Caki2 (cell line): Measurements from ENCODE around the gene KIAA0513. TPM values are rescaled to one million over a fixed set of nuclear protein-coding genes. Genes with fewer than 3 reads are reported as not detected.
A peak's percentile ranks its signal among the peaks of the same experiment; 100 is the strongest.

Experiments used
- DNase-seq: peaks from one replicate; pipeline ENCODE4 v3.0.0-alpha.2; 2015; ENCODE audit warnings: low read depth
- in situ Hi-C: cut with HindIII; loops from 2 replicates; pipeline ENCODE4 v1.10.0; 2016; ENCODE audit warnings: low sequenced_read_pairs, low pct_unique_long_range_greater_than_20kb, mixed read lengths
- total RNA-seq: library from RNA; depleted of rRNA; stranded (reverse); fragments of >200 nt; shearing (Covaris generic); gene quantifications from 2 replicates; pipeline ENCODE4 v1.2.3, GENCODE V29; 2014; ENCODE audit warnings: low replicate concordance; rRNA removed

KIAA0513 gene, protein sequence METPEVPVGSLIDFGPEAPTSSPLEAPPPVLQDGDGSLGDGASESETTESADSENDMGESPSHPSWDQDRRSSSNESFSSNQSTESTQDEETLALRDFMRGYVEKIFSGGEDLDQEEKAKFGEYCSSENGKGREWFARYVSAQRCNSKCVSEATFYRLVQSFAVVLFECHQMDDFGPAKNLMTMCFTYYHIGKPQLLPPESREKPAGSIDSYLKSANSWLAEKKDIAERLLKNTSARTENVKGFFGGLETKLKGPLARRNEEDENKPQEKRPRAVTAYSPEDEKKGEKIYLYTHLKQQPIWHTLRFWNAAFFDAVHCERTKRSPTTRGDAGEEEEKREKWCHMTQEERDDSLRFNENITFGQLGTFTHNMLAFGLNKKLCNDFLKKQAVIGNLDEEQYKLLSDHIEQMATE
- 1.0 and 1.7 TPM in 2 replicates for total RNA-seq

DNA sequence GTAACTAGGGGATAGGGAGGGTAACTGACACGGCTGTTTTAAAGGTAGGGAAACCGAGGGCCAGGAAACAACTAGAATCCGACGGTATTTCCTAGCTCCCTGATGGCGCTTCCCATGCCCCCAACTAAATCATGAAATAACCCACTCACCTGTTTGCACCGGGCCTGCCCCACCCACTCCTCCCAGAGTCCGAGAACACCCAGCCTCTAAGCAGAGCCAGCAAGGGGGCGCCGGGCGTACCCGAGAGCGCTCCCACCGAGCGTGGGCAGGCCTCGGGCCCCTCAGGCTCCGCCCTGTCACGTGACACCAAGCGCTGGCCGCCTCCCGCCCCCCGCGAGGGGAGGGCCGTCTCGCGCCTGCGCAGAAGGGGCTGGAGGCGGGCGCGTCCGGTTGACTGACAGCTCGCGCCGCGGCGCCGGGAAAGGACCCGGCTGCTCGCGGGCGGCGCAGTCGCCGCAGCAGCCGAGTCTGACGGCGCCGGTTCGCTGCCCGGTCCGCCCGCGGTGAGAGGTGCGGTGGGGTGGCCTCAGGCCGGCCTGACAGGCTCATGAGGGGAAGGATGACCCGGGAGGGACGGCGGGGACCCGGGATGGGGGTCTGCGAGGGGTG lies at the start of gene KIAA0513:
Gene KIAA0513, plus strand, starts transcription at position 447 of the 609 bp plus-strand sequence. CDS start 39,277 bp downstream, outside the sequence.
- in situ Hi-C loops = no loop called here
- DNase-seq = peak; percentile 91

DNA sequence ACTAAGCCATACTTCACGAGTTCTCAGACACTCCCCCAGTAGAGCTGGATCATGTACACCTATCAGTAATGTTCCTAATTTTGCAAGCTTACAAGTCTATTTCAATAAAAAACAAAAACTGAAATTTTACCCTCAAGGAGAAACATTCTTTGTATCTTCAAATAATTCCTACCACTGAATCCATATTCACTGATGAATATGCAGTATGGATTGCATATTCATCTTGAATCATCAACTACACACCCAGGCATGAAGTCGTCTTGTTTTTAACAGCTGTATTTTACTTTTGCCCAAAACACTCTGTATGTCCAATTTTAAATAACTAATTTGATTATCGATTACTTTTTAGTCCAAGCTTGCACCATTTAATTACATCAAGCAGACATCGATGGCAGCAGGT lies 48.1 kb upstream of the KIAA0513 start:
- in situ Hi-C loops = loop anchor here (10.0 kb wide), 1 partner anchor 235 kb away; no protein-coding TSS in a partner anchor
- no peak for DNase-seq

DNA sequence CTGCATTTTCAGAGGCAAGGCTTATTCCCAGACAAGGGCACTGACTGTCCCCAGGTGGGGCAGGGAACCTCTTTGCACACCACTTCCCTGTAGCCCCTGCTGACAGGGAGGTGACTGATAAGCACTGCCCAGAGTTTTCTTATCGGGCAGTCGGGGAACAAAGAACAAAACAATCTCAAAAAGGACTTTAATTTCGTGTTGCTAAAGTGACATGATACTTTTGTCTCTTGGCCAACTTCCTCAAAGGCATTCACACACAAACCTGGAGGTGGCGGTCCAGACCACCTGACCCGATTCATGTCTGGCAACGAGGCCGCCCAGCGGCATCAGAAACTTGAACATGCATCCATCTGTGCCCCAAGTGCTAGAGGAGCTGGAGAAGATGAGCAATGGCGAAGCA lies 45.2 kb upstream of the KIAA0513 start:
- in situ Hi-C loops = no loop called here
- no peak for DNase-seq

DNA sequence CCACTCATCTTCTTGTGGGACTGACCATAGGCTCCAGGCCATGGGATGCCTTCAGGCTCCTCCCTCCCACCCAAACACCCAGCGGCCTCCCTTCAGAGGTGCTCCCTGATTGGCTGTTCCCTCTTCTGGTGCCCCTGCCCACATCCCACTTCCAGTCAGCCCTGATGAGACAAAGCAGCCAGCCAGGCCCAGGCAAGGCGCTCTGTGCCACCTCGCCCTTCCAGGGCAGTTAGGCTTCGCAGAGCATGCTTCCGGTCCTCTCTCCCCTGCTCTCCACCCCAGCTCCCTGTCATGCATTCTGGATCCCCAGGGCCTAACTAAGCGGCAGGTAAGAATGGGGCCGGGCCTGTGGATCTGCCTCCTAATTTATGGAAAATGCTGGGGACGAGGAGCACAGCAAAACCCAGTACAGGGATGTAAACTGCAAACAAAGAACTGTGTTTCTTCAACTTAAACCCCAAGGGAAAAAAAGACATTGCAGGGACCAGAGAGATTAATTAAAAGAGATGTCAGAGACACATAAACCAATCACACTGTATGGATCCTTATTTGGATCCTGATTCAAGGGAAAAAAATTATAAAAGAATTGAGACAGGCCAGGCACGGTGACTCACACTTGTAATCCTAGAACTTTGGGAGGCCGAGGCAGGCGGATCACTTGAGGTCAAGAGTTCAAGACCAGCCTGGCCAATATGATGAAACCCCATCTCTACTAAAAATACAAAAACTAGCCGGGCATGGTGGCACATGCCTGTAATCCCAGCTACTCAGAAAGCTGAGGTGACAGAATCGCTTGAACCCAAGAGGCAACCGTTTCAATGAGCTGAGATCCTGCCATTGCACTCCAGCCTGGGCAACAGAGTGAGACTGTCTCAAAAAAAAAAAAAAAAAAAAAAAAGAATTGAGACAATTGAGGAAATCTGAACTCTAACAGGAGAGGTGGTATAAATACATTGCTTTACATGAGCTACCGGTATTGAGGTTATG lies 42.2 kb upstream of the KIAA0513 start:
- peak; percentile 70 for DNase-seq
- in situ Hi-C loops = no loop called here

DNA sequence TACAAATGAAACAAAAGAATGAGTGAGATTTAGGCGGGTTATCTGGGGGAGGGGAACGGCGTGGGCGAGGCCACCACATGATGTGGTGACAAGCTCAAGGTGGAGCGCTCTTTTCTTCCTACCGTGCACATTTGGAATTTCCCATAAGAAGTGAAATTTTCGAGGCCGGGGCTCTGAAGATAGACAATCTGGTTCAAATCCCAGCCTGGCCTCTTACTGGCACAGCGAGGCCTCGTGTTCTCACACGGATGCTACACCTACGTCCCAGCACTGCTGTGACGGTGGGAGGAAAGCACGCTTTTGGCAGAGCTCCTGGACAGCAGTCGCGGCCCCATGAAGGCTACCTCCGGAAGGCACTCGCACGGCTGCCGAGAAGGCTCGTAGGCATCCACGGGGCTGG lies 41.5 kb upstream of the KIAA0513 start:
- in situ Hi-C loops = no loop called here
- DNase-seq = no peak

DNA sequence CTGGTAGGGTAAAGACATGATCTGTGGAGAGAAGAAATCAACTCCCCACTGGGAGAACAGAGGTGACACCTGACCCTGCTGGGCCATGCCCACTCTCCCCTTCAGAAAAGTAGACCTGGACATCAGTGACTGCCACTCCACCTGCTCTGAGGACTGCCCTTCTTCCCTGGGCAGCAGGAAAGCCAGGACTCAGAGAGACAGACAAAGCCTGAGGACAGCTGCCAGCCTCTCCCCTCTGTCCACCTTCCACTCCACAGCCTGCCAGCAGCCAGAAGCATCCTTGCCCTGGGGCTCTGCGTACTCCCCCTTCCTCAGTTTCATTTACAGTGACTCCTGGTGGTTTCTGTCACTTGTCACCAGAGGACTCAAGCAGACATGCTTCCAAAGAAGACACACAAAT lies 40.7 kb upstream of the KIAA0513 start:
- no peak for DNase-seq
- in situ Hi-C loops = no loop called here

DNA sequence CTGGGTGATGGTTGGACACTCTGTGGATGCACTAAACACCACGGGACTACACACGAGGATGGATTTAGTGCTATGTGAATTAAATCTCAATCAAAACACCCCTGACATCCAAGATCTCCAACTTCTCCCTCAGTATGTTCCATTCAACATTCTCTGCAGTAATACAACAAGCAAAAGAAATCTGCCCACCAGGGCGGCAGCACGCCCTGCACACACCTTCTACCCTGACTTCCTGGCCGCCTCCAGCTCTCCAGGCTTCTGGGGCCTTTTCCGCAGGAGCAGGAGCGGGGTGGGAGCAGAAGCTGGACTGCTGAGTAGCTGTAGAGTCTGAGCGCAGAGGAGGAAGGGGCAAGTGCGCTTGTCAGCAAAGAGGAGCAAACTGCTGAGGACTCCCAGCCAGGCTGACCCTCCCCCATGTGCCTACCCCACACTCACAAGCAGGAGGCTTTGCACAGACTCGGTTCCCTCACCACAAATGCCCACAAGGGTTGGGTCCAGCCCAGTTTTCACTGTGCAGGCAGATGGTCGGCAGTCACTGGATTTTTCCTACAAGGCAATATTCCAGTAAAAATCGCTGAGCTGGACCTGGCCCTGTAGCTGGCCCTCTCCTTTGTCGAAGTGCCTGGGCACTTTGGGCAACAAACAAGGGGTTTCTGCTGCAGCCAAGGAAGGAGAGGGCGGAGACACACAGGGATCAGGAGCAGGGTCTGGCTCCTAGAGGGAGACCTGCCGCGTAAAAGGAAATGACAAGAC lies 39.1 kb upstream of the KIAA0513 start:
- in situ Hi-C loops = no loop called here
- DNase-seq = no peak

DNA sequence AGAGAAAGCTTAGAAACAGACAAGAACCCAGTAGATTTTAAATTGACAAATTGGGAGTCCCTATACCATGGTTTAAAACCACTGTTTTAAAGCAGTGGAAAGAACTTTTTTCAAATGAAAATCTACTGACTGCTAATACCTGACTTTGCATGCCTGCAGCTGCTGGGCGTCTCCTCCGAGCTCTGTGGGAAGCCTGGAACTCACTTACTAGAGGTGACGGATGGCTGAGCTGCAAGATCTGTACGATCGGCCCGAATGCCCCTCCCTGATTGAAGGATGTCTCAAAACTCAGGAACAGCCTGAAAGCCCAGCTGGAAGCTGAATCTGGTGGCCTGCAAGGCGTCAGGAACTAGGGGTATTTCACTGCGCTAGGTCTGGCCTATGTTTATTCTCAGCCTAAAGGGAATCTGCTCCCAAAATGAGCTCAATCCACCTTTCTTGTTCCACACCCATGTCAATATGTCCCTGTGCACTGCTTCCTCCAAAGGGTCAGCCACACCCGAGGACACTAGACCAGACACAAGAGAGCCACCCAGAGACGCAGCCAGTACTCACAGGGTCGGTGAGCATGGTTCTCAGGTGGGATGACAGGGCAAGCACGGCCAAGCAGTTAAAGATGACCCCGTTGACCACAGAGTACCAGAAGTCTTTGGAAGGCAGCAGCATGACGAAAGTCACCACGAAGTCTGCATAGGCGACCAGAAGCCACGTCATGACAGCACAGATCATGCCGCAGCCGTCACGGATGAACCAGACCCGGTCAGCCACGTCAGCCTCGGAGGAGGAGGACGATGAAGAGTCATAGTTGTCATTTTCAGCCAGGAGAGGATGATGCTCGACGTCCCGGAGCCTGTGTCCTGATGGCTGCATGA lies 37.6 kb upstream of the KIAA0513 start:
- in situ Hi-C loops = no loop called here
- peak; percentile 80 for DNase-seq

DNA sequence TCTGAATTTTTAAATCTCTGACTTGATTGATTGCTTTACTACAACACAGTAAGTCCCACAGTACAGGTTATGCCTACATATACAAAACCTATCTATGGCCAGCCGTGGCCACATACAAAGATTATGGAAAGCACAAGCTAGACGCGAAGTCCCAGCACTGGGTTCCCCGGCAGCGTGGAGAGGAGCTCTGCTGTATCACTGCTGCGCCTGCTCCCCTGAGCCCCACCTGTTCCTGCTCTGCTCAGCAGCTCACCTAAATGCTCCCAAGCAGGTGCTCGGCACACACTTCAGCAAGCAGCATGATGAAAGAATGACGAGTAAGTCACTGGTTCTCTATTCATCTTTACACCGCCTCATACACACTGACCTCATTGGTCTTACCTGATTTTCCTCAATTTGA lies 36.8 kb upstream of the KIAA0513 start:
- no peak for DNase-seq
- in situ Hi-C loops = no loop called here

DNA sequence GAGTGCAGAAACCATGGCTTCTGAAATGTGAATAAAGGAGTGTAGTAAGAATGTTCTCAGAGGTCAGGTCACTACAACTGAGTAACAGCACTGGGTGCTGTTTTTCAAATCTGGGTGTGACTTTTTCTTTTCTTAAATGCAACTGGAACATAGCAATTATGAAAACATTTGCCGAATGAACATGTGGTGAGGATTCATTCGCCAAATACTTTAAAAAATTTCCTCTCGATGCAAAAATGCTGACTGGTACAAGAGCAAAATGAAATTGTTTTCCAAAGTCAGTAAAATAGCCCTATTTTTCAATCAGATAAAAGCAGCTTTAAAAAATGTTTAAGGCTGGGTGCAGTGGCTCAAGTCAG lies 34.9 kb upstream of the KIAA0513 start:
- no peak for DNase-seq
- in situ Hi-C loops = no loop called here

DNA sequence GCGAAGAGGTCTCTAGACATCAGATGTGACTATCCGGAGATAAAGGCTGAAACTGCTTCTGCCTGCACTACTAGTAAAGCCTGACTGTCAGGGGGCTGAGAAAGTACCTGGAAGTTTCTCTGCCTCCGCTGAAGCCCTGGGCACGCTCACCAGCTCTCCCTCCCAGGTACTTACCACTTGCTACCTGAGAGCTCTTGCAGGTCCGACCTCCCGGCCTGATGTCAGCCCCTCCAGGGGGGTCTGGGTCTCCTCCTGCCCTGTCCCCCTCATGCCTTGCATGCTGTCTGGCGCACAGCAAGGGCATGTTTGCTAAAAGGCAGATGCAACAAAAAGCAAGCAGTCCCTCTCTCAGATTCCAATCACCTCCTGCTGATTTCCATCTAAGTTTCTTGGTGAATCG lies 33.7 kb upstream of the KIAA0513 start:
- DNase-seq = no peak
- in situ Hi-C loops = no loop called here

DNA sequence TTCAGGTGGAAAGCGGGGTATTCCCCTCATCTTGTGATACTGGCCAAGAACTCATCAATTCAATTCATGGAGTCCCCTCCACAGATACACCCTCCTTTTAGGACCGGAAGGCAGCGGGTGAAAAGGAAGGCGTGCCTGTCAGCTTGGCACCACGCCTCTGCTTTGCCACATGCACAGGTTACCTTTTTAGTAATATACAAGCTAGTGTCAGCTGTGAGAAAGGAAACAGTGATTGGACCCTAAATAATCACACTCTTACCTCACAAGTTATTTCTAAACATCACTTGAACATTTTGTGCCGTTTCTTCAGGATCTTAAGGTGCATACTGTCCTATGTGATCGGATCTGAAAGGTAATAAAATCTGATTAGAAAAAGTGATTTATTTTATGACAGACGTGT lies 31.9 kb upstream of the KIAA0513 start:
- in situ Hi-C loops = no loop called here
- DNase-seq = no peak

DNA sequence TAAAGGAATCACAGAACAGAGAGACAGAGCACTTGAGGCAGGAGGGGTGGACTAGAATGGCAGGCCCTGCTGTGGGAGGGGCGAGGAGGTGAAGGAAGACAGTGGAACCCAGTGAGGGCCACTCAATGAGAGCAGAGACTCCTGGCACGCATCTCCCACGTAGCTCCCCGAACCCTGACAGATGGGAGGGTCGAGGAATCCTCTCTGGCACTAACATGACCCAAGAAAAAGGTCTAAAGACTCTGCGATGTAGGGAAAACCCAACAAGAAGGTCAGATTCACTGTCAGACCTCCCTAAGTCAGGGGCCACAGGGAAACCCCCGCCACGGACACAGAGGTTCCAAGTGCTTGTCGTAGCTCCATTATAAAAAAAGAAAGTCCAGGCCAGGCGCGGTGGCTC lies 31.2 kb upstream of the KIAA0513 start:
- in situ Hi-C loops = no loop called here
- no peak for DNase-seq

DNA sequence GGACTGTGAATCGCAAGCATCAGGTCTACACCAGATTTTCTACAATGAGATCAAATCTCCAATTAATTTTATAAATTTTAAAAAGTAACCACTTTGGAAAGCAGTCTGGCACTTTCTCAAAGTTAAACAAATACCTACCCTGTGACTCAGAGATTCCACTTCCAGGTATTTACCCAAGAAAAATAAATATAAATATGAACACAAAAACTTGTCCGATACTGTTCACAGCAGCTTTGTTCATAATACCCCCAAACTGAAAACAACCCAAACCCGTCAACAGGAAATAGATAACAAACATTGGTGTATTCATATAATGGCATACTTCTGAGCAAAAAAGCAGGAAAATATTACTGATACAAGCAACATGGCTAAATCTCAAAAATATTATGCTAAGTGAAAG lies 28.4 kb upstream of the KIAA0513 start:
- no peak for DNase-seq
- in situ Hi-C loops = no loop called here

DNA sequence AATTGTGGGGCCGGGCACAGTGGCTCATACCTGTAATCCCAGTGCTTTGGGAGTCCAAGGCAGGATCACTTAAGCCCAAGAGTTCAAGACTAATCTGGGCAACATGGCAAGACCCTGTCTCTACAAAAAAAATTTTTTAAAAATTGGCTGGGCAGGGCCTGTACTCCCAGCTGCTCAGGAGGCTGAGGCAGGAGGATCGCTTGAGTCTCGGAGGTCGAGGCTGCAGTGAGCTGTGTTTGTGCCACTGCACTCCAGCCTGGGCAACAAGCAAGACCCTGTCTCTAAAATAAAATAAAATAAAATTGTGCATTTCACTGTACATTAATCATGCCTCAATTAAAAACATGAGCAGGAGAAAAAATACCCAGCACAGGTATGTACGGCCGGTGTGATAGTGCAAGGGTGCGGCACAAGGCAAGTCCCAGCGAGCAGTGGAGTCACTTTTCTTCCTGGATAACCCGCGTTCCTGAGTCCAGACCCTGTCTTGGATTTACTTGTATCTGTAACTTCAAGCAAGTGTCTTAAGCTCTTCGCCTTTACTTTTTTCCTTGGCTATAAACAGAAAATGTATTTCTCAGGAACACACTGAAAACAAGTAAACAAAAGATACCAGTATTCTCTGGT lies 27.6 kb upstream of the KIAA0513 start:
- no peak for DNase-seq
- in situ Hi-C loops = no loop called here

DNA sequence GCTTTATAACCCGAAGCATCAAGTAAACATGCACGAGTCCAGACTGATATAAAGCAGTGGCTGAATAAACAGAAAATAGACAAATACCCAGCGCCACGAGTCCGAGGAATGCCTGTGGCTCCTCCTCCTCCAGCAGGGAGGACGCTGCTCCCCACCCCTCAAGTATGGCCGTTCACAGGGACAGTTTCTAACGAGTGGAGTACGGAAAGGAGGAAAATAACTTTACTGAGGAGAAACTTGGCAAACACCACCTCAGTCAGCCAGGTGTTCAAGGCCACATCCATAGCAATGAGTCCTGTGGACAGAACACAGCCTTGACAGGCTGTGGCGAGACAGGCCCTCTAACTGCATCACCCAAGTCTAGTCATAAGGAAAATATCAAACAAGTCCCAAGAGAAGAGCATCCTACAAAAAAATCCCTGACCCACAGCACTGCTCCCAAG lies 25.5 kb upstream of the KIAA0513 start:
- in situ Hi-C loops = no loop called here

DNA sequence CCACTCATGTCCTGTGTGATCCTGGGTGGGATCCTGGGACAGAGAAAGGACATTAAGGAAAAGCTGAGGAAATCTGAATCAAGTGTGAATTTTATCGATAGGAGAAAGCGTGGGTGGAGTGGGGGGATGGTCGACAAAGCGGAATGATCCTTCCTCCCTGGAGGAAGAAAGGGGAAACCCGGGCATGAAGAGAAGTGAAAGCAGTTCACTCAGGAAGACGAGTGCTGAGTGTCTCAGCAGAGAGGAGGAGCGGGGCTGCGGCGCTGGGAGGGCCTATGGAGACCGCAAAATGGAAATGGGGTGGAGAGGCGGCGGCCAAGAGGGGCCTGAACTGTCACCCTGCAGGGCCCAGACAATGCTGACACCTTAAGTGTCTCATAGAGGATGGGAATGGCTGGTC lies 25.0 kb upstream of the KIAA0513 start:
- peak; percentile 70 for DNase-seq
- in situ Hi-C loops = no loop called here

More for the DNA sequence above, 25.5 kb upstream of the KIAA0513 start:
- DNase-seq = peak; percentile 64
